Epidermal melanocyte (primary cell): ENCODE measurements around the gene CPA5.

Experiments
- DNase-seq: peaks from one replicate; pipeline ENCODE4 v3.0.0; 2011; ENCODE audit warnings: low spot score; ENCODE audit not compliant: insufficient read length

Gene CPA5

DNA sequence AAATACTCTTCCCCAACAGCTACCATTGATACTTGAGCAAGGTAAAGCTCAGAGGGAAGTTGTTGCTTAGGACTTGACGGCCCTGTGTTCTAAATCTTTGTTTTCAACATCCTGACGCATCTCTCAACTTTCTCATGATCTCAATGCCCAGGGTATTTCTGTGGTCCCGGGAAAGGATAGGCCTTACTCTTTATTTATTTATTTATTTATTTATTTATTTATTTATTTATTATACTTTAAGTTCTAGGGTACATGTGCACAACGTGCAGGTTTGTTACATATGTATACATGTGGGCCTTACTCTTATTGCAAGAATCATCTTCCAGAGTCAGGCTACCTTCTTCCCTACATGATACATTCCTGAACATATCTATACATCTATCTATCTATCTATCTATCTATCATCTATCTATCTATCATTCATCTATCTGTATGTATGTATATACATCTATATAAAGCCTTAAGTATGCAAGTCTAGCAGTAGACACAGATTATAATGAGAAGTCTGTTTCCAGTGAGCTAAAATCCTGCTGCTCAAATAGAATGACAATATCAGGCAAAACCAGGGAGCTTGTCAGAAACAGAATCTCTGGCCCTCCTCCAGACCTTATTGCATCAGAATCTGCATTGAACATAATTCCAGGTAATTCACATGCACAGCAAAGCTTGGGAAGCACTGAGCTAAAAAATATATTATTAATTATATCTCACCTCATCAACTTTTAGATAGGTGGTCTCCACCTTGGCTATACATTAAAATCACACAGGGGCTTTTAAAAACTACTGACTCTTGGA, 12.2 kb upstream of the CPA5 start:
- no peak for DNase-seq

DNA sequence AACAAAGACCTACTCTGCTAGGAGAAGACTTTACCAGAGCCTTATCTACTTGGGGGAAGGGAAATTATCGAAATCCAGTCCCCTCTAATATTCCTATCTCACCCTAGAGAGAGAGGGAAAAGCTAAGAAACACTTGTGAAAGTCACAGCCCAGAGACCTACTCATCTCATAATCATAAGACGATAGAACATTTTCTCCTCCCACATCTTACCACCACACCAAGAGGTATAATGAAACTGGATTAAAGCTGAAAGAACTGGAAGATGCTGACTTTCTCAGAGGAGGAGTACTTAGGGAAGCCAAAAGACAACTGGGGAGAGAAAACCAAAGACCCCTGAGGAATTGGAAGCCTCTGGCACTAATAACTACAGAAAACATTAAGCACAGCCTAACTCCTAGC, 10.8 kb upstream of the CPA5 start:
- DNase-seq: no peak

DNA sequence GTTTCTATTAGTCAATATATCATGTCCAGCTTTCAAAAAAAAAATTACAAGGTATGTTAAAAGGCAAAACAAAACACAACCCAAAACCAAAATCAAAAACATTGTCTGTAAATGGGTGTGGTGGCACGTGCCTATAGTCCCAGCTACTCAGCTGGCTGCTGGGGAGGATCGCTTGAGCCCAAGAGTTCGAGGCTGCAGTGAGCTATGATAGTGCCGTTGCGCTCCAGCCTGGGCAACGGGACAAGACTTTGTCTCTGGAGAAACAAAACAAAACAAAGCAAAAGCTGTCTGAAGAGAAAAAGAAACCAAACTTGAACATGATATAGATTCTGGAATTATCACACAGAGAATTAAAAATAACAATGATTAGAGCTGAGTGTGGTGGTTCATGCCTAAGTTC, 10.3 kb upstream of the CPA5 start:
- DNase-seq: no peak

DNA sequence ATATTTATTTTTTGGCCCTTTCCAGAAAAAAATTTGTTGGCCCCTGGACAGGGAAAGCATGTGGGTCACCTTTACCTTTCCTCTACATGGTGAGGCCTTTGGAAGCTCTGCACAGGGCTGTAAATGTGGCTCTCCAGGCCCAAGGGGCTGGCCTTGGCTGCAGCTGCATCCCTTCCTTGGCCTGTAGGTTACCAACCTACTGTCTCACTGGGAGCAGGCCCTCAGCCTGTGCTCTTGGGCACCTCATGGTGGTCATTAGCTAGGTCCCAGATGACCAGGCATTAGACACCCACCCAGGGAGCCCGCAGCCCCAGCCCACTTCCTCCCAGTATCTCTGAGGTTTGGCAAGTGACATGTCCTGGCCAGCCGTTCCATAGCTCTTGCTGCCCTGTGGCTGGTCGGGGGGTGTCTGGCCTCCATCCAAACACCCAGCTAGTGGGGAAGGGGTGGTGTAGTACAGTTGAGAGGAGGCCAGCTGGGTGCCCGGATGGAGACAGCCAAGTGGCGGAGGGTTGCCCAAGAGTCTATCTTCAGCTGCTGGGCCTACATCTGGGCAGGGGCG, 7.1 kb upstream of the CPA5 start:
- no peak for DNase-seq

DNA sequence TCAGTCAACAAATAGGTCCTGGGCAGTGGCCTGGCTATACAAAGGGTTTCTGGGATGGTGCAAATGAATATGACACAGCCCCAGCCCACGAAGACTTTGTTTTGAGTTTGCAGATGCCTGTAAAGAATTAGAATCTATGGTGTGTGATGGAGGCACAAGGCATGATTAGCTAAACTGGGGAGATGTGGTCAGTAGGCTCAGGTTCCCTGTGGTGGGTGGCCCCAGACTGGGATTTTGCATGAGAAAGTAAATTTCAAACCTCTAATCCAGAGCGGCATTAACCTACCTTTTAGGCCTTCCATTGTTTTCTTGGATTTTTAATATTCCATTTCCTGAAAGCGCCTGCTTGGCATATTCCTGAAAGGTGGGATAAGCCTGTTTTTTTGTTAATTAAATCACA, 6.4 kb upstream of the CPA5 start:
- DNase-seq: no peak

DNA sequence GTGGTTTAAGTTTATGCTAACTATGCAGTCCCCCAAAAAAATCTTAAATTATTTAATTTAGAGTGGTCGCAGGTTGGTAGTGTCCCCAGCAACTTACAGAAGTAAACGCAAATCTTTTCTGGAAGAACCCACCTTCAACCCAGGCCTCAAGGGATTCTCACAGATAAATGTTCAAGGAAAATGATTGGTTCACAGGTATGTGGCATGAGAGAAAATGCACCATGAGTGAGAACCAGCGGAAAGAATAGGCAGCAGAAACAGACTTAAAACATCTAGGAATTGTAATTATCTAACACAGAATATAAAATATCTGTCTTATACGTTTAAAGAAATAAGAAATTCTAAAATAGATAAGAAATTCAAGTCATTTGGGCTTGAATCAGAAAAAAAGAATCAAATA, 2.7 kb upstream of the CPA5 start:
- DNase-seq: no peak

DNA sequence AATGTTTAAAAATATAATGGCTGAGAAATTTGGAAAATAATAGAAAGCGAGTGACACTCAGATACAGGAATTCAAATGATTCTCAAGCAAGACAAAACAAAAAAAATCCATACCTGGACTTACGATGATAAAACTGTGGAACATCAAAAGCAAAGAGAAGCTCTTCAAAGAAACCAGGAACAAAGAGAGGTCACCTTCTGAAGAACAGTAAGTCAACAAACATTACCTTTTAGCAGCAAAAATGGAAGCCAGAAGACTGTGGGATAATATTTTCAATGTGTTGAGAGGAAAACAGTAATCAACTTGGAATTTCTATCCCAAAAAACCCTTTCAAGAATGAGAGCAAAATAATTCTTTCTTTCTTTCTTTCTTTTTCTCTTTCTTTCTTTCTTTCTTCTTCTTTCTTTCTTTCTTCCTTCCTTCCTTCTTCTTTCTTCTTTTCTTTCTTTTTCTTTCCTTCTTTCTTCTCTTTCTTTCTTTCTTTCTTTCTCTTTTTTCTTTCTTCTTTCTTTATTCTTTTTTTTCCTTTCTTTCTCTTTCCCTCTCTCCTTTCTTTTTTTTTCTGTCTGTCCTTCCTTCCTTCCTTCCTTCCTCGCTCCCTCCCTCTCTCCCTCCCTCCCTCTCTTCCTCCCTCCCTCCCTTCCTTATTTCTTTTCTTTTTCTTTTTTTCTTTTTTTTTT, 1.8 kb upstream of the CPA5 start:
- no peak for DNase-seq

DNA sequence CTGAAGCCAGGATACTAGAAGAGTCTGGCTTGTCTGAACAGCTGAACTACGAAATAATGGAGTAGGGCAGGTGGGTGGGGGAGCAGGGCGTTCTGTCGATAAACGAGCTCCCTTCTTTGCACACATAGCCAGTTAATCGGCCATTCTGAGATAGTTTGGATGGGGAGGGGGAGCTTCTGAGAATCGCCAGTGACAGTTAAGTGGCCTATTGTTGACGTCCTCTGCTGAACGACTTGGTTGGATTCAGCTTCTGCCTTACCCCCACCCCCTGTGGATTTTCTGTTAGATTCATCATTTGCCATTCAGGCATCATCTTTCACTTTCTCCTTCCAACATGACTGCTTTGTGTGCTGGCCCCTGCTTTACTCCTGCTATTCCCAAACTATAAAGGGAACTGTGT, 520 bp downstream of the CPA5 start:
- DNase-seq: no peak

DNA sequence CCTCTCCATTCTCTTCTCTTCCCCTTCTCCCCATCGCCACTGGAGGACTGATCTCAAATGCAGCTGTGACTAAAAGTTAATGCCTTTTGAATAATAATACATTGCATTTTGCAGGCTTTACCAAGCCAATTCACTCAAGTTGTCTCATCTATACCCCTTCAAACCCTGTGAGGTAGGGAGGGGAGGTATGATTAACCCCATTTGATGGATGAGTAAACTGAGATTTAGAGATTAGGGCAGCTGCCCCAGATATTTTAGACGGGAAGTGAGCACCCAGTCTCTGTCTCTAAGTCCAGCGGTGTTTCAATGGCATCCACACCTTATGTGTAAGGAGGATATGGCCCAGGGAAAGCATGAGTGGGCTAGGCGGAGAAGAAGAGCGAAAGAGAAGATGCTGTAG, 1.1 kb downstream of the CPA5 start:
- DNase-seq: no peak

DNA sequence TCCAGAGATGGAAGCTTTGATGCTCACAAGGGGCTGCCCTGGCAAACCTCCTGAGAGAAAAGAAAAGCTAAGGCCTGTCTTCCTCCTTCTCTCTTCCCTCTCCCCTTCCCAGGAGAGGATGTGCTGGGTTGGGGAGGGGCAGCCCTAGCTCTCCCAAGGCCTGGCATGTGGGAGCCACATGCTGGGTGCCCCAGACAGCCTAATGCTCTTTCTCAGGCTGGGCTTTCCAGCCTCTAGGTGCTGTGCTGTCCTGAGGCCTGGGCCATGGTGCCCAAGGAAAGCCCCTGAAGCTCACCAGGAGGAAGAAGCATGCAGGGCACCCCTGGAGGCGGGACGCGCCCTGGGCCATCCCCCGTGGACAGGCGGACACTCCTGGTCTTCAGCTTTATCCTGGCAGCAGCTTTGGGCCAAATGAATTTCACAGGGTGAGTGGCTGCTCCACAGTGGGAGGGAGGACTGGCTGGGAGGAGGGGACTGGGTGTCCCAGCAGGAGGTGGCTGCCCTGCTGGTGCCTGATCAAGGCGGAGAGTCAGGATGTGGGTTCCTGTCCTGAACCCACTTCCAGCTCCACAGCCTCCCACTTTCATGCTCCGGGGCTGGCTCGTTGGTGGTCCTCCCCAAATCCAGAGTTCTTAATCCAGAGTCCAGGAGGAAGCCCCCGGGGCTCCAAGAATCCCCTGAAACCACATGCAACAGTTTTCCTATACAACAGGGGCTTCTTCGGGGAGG, 1.7 kb downstream of the CPA5 start:
- DNase-seq: no peak

DNA sequence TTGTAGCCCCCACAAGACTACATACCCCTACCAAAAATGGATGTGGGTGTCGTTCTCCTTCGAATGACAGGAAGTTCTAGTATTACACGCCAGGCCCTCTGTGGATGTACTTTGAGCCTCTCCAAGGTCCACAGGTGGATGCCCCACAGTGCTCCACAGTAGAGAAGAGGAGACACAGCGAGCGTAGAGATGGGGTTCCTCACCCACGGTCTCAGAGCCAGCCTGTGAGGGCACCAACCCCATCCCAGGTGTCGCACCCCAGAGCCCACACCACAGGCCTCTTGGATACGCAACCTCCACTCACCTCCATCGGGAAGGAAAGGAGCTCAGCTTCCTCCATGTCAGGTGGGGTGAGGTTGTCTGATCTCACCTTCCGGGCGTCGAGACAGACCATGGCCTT, 2.3 kb downstream of the CPA5 start:
- no peak for DNase-seq

DNA sequence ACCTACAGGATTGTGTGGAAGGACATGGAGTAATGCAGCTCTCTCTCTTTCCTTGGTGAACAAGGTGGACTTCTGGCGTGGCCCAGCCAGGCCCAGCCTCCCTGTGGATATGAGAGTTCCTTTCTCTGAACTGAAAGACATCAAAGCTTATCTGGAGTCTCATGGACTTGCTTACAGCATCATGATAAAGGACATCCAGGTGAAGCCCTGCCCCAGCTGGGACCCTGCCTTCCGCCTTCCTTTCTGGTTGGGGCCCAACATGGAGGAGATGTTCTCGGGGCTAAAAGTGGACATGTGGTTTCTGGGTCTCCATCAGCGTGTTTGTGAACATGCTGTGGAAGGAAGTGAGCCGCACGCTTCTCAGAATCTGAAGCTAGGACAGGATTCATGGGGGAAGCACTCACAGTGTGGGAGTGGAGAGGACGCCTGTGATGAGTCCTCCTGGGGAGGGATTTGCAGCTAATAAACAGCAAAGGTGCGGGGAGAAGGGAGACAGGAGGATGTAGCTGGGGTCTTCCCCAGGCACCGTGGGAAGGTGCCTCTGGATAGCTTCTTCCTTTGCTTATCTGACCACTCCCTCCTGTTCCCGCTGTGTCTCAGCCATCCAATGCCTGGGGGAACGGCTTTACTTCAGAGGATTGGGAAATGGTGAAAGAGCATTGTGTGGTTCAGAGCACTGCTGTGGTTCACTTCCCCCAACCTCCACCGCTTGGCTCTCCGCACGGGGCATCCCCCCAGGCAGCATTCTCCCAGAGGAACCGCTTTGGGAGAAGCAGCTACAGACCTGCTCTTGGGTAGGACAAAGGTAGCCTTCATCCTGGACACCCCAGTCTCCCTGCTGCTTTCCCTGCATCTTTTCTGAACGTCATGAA, 5.5 kb downstream of the CPA5 start:
- DNase-seq: peak; percentile 50

DNA sequence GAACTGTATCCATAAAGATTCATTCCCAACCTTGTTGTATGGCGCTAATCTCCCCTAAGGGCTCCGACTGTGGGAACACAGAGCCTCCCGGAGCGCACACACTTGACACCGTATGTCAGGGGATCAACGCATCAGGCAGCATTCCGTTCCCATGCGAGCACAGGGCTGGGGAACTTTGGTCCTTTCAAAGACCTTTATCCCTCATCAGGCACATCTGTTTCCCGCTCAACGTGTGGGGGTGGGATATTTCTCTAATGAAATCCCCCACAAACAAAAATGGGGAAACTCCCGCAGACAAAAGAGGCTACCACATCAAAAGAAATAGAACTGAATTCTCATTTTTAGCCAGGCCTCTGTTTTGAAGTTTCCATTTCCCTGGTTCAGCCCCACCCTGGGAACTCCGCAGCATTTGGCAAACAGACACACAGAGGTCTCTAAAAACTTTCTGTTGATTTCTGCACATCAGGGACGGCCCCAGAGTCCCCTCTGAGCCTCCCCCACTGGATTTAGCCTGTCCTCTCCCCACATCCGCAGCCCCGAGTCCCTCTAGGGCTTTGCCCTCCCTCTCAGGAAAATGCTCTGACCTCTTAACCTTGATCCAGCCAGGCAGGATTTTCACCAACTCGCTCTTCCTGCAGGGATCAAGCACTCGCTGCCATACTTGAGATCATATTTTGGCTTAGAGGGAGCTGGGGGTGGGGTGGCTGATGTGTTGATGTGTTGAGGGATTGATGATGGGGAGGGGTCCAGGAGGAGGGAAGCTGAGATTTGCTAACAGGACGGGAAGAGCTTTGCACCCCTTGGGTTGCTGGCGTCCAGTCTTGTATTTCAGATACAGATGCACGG, 6.6 kb downstream of the CPA5 start:
- DNase-seq: no peak

DNA sequence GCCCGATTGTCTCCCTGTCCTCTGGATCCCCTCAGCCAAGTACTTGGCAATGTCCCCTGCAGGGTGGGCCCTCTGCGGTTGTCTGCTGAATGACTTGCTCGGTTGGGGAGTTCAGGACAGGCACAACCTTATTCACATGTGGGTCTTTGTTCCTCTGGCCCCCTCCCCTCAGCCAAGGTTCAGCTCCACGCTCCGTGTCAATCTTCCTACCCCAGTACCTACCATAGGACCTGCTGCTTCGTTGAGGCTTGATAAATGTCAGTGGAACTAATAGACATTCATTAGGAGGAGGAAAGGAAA, 7.1 kb downstream of the CPA5 start:
- DNase-seq: no peak

DNA sequence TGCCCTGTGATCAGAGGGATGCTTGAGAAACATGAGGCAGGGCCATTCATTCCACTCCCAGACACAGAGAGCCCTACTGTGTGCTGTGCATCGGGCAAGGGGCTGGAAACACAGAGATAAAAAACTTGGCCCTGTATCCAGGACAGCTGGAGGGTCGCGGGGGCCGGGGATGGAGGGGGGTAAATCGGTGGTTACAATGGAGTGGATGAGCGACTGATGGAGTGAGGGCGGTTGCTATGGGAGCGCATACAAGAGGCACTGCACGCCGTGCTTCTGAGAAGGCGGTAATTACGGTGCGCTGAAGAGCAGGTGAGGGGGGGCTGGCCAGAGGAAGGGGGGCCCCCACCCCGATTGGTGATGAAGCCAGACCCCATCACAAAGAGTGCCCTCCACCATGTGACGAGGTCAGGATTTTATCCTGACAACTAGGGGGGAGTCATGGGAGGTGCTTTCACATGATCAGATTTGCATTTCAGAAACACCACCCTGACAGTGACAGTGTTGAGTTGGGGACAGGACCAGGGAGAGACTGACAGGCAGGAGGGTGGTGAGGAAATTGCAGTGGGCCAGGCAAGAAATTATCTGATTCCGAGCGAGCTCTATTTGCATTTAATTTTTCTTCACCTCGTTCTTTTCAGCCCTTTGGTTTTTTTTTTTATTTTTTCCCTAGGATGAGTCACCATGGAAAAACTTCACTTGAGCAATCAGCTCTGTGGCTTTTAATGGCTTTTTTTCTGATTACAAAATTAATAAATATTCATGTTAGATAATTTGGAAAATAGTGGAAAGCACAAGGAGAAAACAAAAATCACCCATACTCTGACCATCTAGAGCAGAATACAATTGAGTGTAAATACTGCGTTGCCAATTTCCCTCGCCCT, 7.8 kb downstream of the CPA5 start:
- peak; percentile 42 for DNase-seq

DNA sequence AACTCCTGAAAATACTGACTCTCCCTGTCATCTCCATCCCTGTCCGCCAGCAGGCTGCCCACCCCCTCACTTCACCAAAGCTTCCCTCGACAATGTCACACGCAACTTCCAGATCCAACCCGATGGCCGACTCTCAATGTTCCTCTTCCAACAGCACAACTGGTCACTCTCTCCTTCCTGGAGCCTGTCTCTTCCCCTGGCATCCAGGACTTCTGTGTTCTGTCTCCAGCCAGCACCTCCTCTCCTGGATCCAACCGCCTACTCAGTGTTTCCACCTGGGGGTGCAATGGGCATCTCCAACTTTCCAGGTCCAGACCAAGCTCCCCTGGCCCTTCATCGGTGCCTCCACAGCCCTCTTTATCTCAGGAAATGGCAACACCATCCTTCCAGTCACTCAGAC, 8.6 kb downstream of the CPA5 start:
- no peak for DNase-seq

DNA sequence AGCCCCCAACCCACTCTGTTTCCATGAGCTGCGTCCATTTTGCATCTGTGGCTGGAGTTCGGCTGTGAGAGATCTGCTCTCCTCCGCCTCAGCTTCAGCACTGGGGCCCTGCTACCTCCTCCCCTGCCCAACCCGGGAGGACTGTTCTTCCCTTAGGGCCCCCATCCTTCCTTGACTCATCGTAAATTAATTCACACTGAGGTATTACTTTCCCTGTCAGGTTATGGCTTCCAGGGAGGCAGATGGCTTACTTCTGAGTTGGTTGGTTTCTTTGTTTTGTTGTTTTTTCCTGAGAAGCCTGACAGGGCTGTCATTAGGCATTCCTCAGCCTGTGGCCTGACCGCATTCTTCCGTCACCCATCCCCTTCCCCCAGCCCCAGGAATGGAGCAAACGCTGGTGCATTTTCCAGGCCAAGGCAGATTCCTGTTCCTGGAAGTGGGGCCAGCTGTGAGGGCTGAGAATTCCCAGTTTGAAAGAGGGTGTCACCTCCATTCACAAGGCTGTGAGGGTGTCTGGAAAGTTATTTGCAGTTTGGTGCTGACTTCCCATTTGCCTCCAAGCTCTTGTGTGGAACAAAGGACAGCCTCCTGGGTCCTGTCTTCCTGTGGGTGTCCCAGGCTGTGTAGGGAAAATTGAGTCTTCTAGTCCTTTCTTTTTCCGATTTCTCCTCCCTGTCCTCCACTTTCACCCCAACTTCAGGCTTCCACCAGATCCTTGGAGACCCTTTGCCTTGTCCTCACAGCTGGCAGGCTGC, 11.7 kb downstream of the CPA5 start:
- peak; percentile 61 for DNase-seq

DNA sequence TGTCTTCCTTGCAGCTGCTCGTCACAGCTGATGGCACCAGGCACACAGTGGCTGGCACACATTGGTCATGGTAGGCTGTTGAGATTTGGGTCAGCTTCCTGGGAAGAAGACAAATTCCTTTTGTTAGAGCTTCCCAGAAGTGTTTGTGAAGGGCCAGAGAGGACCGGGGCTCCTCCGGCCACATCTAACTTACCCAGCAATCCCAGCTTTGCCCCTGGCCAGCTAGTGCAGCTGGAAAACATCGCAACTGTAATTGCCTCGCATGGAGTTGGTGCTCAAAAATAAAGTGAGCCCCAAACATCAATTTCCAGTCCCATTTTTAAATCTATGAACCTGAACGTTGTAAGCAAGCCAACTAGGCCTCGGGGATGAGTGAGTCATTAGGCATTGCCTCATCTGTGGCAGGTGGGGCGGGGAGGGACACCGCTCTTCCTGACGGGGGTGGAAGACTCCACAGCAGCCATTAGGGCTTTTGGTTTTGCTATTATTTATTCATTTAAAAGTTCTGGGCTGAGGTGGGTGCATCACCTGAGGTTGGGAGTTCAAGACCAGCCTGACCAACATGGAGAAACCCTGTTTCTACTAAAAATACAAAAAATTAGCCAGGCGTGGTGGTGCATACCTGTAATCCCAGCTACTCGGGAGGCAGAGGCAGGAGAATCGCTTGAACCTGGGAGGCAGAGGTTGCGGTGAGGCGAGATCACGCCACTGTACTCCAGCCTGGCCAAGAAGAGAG, 12.4 kb downstream of the CPA5 start:
- no peak for DNase-seq
